Stimulated activated CD8-positive, alpha-beta memory T cell treated with anti-CD3 and anti-CD28 coated beads, Interleukin-15, amount 100 ng/mL, for 1 hour (primary cell): ENCODE measurements around the gene IL10.

Source experiments
- DNase-seq: peaks from one replicate; pipeline ENCODE4 v3.0.0-alpha.2; 2020; ENCODE audit warnings: low read depth

Gene IL10

GRCh38 chr1:206734499-206735142, 37.7 kb downstream of the IL10 start:
- peak; percentile 73 for DNase-seq

GRCh38 chr1:206732992-206733391, 39.3 kb downstream of the IL10 start:
- no peak for DNase-seq

DNA sequence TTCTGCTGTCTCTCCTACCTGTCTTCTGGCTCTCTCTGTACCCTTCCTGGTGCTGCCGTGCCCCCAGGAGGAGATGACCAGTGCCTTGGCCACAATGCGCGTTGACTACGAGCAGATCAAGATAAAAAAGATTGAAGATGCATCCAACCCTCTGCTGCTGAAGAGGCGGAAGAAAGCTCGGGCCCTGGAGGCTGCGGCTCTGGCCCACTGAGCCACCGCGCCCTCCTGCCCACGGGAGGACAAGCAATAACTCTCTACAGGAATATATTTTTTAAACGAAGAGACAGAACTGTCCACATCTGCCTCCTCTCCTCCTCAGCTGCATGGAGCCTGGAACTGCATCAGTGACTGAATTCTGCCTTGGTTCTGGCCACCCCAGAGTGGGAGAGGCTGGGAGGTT, 39.8 kb downstream of the IL10 start:
- no peak for DNase-seq

GRCh38 chr1:206729507-206729906, 42.8 kb downstream of the IL10 start:
- no peak for DNase-seq

DNA sequence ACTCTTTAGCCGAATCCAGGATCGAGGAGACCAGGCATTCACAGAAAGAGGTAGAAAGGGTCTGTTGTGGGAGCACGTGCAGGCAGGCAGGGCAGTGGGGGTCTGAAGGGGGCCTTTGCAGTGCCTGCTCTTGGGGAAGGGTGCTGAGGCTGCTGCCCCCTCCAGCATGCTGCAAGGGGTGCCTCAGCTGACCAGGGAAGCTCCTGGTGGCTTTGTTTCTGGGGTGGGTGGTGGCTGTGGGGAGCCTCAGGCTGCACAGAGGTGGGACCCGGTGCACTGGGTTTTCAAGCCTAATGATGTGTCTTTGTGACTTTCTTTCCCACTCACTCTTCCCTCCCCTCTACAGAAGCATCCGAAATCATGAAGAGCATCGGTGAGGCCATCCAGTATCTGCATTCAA, 43.2 kb downstream of the IL10 start:
- DNase-seq: no peak

GRCh38 chr1:206728697-206728987, 43.7 kb downstream of the IL10 start:
- no peak for DNase-seq

DNA sequence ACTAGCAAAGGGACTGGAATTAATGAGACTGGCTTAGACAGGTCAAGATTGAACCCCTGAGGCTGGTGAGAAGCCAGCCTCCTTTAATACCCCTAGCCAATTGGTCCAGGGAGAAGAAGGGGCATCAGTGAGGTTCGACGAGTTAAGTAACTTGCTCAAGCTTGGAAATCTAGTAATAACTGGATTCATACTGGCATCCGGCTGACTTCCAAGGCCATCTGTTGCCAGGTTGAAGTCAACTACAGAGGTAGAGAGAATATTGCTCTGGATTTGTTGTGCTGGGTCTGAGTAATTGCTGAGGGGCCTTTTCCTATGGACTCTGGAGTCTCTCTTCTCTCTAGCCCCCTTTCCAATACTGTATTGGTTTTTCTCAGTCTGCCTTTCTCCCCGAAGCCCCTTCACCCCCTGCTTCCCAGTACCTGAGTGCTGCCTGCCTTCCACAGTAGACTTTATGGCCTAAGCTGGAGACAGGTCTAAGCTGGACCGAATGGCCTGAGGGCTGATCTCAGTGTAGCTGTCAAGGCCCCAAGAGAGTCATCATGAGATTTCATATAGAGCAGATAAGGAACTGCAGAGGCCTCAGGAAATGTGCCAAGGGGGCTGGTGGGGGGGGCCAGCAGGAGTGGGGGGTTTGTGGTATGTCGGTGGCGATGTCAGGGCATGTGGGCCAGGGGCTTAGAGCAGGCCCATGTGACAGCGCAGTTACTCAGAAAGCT, 44.2 kb downstream of the IL10 start:
- DNase-seq: no peak

DNA sequence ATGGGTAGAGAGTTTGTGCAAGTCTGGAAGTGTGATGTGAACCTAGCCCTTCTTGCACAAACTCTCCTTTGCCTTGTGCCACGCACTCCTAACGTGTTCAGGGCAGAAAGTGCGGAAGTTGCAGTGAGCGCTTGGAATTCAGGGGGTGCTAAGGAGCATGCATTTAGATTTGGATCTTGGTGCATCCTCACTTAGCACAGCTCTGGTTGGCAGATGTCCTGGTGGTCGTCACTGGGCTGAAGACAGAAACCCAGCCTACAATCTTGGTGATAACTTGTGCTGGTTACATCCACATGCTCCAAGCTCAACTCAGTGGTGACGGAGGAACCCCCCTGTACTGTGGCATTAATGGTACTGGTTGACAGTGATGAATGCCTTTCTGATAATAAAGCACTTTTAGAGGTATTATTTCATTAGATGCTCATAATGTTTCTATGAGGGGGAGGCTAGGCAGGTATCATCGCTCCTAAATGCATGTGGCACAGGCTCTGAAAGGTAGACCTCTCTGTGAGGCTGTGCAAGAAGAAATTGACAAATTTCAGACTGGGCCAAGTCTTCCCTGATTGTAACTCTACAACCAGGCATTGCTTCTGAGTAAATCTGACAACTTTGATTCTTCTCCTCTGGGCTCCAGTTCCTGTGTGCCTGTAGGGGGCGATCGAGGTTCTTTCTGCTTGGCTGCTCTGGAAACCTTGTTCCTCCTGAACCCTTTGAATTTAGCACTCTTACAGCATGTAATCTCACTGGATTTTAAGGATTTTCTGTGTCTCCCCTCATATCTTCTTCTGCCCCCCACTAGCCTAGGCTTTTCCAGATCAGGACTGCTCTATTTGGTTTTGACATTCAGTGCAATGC, 47.0 kb downstream of the IL10 start:
- peak; percentile 24 for DNase-seq

DNA sequence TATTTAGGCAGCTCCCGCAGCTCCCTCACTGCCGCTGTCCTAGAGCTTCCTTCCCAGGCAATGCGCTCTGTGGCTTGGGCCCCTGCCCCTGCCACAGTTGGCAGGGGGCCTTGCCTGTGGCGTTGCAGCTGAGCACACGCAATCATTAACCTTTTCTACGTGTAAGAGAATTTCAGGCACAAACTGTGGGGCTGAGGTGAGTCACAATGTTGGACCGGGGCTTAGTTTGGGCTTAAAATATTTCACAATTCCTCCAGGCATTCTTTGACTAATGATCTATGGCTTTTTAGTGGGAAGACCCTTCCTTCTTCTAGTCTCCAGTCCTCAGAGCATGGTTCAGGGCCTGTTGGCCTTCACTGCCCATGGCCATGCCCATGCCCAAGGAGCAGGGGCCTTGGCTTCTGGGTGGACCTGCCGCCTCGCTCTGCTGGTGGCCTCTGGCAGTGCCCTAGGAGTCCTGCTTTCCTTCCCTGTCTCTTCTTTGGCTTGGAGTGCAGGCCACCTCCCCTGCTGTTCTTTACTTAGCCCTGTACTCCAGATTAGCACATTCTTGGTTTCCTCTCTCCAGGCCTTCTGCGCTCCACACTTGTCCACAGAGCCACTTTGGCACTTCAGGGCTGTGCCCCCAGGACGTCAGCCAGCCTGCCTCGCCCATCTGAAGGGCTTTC, 48.4 kb downstream of the IL10 start:
- DNase-seq: no peak

- no peak for DNase-seq
These were observed 48.9 kb downstream of the IL10 start for GRCh38 chr1:206723462-206723804.

DNA sequence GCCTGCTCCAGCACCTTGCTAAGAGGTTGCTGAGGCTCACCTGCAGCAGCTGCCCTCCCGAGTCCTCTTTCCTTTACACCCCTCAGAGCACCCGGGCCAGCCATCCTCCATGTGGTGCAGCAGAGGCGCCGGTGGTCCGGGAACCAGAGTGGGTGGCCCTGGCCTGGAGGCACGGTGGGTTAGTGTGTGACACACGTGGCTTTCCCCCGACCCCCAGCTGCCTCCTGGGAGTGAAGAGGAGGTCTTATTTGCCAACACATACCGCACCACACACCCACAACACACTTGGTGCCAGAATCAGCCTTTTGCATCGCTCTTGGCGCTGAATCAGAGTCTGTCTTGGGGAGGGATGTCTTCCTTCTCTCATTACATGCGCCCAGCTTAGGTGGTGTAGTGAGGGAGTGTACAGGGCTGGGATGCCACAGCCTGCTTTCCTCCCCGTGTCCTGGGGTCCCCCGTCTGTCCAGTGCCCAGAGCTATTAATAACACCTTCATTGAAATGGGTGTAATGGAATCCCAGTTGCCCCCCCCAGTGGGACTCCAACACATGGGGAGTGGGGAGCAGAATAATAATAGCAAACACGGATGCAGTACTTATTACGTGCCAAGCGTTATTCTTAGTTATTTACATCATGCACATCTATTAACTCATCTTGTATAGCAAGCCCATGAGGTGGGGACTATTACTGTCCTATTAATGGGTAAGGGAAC, 49.4 kb downstream of the IL10 start:
- no peak for DNase-seq

GRCh38 chr1:206721454-206721853, 50.8 kb downstream of the IL10 start:
- no peak for DNase-seq

GRCh38 chr1:206719169-206719839, 53.0 kb downstream of the IL10 start:
- no peak for DNase-seq

DNA sequence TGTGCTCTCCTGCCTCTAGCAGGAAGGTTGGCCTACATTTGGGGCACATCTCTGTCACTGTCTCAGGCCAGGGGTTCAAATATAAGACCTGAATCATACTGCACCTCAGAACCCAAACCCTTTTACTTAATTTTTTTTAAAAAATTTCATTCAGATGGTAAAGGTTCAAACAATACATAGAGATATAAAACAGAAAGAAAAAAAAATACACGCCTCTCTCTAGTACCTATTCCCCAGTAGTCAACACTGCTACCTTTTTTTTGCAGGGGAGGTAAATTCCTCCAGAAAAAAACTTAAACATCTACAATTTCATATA, 54.7 kb downstream of the IL10 start:
- DNase-seq: no peak
